Activated naive CD8-positive, alpha-beta T cell treated with anti-CD3 and anti-CD28 coated beads, Interleukin-2, amount 50 U/mL, for 16 hours (primary cell): ENCODE results near the gene C14orf119.

Experiments used
- DNase-seq: peaks from one replicate; pipeline ENCODE4 v3.0.0-alpha.2; 2020; ENCODE audit warnings: low read depth, low spot score

C14orf119 gene

GRCh38 chr14:23109769-23110168 is 14.5 kb downstream of the C14orf119 start:
- DNase-seq: no peak

GRCh38 chr14:23110579-23111365 is 15.5 kb downstream of the C14orf119 start:
- DNase-seq: no peak

DNA sequence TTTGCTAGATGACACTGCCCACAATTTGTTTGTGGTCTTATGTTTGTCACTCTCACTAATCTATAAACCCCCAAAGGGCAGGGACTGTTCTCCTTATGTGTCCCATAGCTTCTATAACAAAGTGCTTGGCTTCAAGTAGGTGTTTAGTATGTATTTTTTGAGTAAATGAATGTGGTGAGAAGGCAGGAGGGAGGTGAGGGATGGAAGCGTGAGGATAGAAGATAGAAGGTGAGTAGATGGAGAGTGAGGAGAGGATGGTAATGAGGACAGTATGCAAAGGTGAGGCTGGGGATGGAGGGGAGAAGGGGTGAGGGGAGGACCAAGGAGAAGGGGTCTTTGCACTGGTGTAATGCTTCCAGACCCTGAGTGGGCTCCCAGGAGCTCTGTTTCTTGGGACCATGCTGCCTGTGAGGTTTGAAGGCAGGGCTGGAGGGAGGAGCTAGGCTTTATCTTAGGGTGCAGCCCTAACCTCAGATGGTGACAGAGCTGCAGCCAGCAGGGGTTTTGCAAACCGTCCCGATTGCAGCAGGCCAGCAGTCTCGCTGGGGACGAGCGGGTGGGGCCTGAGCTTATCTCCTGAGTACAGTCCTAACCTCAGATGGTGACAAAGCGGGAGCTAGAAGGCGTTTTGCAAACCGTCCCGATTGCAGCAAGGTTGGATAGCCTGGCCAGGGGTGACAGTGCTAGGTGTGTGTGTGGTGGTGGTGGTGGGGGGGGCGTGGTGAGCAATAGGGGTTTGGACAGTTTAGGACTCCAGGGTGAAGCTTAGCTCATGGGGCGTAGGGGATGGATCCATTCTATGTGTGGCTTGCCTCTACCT is 17.3 kb downstream of the C14orf119 start:
- DNase-seq: no peak

DNA sequence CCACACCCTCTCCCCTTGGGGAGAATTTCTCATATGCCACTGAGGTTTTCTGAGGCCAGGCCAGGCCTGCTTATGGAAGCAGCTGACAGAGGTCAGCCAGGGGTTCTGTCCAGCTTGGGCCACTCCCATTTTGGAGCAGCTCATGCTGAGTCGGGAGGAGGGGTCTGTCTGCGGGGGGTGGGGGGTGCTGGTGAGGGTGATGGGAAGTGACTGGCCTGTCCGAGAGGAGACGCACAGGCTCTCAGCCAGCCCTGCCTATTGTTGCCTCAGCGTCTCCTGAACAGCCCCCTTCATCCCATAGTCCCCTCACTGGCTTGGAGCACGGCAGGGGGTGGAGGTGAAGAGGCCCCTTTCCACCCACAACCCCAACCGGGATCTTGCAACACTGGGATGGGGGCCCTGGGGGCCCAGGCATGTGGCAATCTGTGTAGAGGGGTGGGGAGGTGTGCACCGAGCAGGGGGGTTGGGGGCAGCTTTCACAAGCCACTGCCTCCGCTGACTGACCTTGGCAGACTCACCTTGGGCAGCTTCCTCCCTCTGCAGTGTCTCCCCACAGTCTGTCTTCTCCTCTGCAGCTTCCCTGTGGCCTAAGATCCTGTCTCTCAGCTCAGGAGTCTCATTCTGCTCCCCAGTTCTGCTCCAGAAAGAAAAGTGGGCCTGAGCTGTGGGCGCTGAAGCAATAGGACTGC is 18.3 kb downstream of the C14orf119 start:
- no peak for DNase-seq

DNA sequence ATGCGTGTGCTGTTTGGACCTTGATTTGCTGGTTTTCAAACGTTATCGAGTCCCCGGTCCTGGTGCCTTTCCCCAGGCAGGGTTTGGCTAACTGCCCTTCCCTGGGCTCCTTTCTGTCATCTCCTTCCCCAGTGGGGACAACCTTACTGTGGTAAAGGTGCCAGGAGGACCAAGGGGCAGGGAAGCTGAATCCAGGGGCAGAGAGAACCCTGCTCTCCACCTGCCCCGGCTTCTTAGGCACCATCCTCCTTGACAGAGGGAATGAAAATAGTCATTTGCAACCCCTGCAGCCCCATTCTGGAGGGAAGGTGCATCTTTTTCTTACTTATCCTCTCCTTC is 18.8 kb downstream of the C14orf119 start:
- no peak for DNase-seq

GRCh38 chr14:23114669-23115038 is 19.3 kb downstream of the C14orf119 start:
- no peak for DNase-seq

GRCh38 chr14:23115039-23115731 is 19.9 kb downstream of the C14orf119 start:
- DNase-seq: no peak

GRCh38 chr14:23115918-23116317 is 20.6 kb downstream of the C14orf119 start:
- no peak for DNase-seq

DNA sequence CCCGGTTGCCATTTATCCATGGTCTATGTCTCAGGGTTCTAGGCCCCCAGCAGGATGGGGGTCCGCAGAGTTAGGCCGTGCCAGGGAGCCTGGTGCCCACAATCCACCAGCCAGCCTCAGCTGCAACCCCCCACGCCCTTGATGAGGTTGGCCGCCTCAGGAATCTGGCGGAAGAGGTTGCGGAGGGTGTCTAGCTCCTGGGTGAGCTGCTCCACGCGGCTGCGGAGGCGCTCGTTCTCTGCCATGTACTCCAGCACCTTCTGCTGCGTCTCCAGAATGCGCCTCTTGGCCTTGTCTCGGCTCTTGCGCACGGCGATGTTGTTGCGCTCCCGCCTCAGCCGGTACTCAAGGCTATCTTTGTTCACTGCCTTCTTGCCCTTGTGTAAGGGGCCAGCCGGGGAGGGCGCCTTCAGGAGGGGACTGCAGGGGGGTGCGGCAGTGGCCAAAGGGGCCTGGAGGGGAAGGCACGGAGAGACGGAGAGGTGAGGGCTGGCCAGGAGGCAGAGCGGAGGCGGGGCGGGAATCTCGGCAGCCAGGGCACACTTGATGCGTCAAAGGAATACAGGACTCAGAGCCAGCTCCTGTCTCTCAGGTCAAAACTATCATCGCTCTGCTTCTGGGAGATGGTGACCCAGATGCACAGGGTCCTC is 22.2 kb downstream of the C14orf119 start:
- DNase-seq: no peak

DNA sequence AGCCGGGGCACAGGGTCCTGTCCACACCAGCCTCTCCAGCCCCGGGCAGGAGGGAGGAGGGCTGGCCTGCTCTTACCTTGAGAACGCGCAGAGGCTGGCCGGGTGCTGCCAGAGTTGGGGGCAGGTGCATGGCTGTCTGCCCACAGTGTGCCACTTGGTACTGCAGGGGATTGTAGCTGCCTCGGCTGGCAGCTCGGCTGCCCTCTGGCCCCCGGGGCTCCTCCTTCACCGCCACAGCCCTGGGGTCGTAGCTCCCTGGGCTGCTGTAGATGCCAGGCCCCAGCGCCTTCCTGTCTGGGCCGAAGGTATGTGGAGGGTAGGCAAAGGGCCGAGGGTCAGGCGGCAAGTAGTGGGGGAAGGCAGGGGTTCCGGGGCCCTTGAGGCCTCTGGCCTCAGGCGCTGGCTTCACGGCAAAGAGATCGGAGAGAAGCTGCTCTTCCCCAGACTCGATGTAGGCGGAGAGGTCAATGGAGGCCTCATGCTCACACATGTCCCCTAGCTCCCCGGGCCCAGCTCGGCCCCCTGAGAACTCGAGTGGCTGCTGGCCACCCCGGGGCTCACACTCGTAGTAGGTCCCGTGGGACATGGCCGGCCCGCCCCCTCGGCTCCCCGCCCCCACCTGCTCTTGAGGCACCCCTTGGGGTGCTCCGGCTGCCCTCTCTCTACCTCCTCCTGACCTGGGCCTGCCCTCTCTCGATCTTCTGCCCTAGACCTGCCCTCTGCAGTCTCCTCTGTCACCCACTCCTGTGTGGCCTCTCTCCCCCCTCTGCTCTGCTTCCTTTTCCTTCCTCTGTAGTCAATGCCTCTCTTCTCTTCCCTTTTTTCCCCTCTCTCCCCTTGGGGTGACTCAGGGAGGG is 23.4 kb downstream of the C14orf119 start, which contains the start of gene CEBPE:
Gene CEBPE (minus strand): TSS at position 750 of the 857 bp plus-strand sequence. CDS start 164 bp downstream, at position 586.
- no peak for DNase-seq

GRCh38 chr14:23119363-23120327 is 24.3 kb downstream of the C14orf119 start:
- no peak for DNase-seq

DNA sequence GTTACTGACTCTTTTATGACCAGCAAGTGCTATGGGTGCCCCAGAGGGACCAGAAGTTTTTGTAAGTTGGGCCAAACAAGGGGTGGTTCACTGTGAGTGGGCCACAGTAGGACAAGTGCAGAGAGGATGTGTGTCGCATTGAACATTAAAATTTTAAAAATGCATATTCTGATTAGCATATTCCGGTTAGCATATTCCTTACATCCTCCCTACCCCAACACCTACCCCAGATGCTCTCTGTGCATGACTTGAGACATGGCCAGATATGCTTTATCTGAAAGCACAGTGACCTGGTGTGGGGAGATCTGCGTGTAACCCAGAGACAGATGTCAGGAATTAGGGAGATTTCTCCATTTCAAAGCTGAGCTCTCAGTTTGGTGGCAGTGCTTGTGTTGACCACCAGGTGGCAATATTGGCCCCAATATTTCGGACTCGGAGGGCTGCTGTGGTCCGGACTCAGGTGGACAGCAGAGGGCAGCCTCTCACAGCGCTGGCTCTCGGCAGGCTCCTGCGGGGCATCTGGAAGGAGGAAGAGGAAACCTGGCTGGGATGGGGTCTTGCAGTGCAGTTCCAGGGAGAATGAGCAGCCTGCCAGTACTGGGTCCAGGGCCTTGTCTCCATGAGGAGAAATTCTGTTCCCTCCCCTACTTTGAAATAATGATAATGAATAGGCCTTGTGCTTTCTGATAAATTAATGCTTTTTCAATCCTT is 25.4 kb downstream of the C14orf119 start:
- peak; percentile 61 for DNase-seq

DNA sequence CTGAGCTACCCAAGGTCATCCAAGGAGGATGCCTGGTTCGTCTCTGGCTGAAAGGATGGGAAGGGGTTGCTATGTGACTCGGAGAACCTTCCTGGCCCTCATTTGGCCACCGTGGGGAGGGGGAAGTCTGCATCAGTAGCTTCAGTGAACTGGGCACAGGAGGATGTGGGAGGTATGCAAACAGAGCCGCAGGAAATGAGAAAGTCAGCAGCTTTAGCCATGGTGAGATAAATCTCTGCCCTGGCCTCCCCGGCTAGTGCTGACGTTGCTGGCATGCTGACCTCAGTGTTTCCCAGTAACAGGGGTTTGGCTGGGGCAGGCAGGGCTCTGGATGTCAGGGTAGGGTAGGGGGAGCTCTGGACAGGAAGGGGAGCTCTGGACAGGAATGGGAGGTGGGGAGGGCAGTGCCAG is 26.1 kb downstream of the C14orf119 start:
- DNase-seq: no peak

DNA sequence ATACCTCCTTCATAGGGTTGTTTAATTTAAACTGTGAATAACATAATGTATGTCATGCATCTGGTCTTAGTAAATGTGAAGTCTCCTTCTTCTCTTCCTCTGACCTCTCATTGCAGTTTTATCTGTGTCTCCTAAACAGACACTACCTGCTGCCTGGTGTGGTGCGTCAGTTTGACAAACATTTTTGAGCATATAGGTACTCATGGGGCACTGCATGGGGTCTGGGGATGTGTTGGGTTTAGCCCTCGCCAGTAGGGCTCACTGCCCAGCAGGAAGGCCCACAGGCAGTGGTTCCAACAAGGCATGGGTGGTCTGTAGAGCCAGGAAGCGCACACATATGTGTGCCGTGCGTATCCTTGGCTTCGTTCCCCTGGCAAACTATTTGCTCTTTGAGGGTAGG is 26.8 kb downstream of the C14orf119 start:
- DNase-seq: no peak

DNA sequence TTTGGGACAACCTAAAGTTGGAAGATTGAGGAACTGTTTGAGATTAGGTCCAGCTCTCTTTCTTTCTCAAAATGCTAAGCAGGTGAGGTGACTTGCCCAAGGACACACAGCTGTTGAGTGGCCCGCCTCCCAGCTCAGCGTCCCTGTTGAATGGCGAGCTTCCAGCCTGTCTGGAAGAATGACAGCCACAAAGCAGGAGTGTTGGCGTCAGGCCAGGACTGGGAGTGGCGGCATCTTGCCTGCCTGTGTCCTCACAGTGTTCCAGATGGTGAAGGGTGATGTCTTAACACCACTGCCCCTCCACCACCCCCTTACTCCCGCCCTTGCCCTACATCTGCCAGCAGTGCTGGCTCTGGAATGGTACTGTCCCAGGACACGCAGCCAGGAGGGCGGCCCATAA is 28.1 kb downstream of the C14orf119 start:
- no peak for DNase-seq

GRCh38 chr14:23124337-23124954 is 29.1 kb downstream of the C14orf119 start:
- DNase-seq: no peak

DNA sequence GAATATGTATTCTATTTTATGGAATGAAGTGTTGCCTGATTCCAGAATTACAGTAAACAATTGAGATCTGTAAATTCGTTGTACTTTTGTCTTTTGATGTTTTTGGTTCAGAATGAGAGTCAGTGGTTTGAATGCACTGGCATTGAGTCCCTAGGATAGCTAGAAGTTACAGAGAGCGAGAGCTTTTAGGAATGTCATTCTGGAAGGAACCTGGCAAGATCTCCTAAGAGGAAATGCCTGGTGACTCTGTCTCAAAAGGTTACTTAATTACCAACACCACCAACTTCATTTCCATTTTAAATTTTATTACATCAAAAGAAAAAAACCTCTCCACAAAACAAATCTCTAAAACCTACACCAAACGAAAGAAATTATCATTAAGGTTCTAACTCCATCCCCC is 29.7 kb downstream of the C14orf119 start:
- no peak for DNase-seq

DNA sequence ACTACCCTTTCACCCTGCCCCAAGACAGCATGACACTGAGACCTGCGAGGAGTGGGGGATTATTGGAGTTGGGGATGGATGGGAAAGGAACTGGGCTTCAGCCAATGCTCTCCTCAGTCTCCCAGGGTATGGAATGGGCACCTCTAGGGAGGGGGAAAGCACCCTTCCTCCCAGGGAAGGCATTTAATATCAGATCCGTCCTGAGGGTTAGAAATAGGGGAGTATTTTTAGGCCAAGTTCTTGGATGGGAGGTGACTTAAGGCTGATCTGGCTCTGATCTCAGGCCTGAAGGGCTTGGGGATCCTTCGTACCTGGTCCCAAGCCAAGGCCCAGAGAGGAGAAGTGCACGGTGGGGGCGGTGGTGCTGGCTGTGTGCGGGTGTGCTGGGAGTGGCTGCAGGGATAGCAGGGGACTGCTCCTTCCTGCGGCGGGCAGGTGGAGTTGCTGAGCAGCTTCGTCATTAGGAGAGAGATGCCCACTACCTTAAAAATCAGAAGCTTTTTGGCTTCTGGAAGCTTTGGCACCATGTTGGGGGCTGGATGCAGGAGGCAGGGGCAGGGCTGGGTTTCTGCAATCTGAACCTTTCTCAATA is 30.7 kb downstream of the C14orf119 start:
- no peak for DNase-seq
